Gastroesophageal sphincter (tissue), 3 donors: ENCODE results near the gene GGT6.

Experiments used
- CTCF ChIP-seq, 4 experiments: fragments of 200-600 bp in 2 of 4; fragments of 450-650 bp in 2 of 4; sonication (generic) in 1 of 4; IDR thresholded peaks; one replicate each; pipeline ENCODE4 v1.5.1; 2017 to 2019; ENCODE audit warnings: antibody characterized with exemption in 4 of 4, mild to moderate bottlenecking in 2 of 4, moderate library complexity in 2 of 4
- EP300 ChIP-seq: sonication (generic); formaldehyde crosslinking; IDR thresholded peaks from one replicate; pipeline ENCODE4 v1.6.1; 2017; ENCODE audit warnings: antibody characterized with exemption, mild to moderate bottlenecking
- POLR2A ChIP-seq, 2 donors: fragments of 450-650 bp; IDR thresholded peaks; one replicate each; pipeline ENCODE4 v1.6.1; 2017; ENCODE audit warnings: antibody characterized with exemption in 2 of 2, mild to moderate bottlenecking in 2 of 2, moderate library complexity in 1 of 2
- POLR2AphosphoS5 ChIP-seq: sonication (generic); formaldehyde crosslinking; IDR thresholded peaks from one replicate; pipeline ENCODE4 v1.6.1; 2017; ENCODE audit warnings: antibody characterized with exemption

- TF ChIP-seq POLR2A (IDR thresholded peaks at IDR 0.05) = no peak
- no peak for TF ChIP-seq EP300
- TF ChIP-seq CTCF (IDR thresholded peaks at IDR 0.05) = no peak
- no peak for TF ChIP-seq POLR2AphosphoS5
Observed at GRCh38 chr17:4545217-4545951, 15.0 kb downstream of the GGT6 start.
